Measurements from ENCODE around the gene HS3ST3B1.

Gene HS3ST3B1

GRCh38 chr17:14308965-14309879, 8.3 kb downstream of the HS3ST3B1 start (continued):
- TF ChIP-seq ZNF175 (tag by site-specific recombination; IDR thresholded peaks at IDR 0.05) (no peak), ZNF514 (tag by site-specific recombination; IDR thresholded peaks at IDR 0.05) (no peak), ZNF23 (tag by site-specific recombination; IDR thresholded peaks at IDR 0.05; ENCODE audit: borderline replicate concordance) (no peak), GLI2 (tag by site-specific recombination; IDR thresholded peaks at IDR 0.05; ENCODE audit: borderline replicate concordance, low read depth) (no peak), ZNF416 (tag by site-specific recombination; IDR thresholded peaks at IDR 0.05) (no peak), ZNF549 (tag by site-specific recombination; IDR thresholded peaks at IDR 0.05) (no peak), ZNF704 (tag by site-specific recombination; IDR thresholded peaks at IDR 0.05) (no peak), ZNF202 (tag by site-specific recombination; IDR thresholded peaks at IDR 0.05; ENCODE audit: borderline replicate concordance) (no peak; the same call in 1 of the 2 replicates), ZNF768 (tag by site-specific recombination; IDR thresholded peaks at IDR 0.05) (no peak), ZNF600 (tag by site-specific recombination; IDR thresholded peaks at IDR 0.05) (peak; percentile 75), ZNF362 (tag by site-specific recombination; IDR thresholded peaks at IDR 0.05) (no peak), ZNF777 (tag by site-specific recombination; IDR thresholded peaks at IDR 0.05; ENCODE audit: borderline replicate concordance) (no peak), ZNF555 (tag by site-specific recombination; conservative IDR thresholded peaks at IDR 0.05) (no peak), ELK4 (IDR thresholded peaks at IDR 0.05; ENCODE audit: borderline replicate concordance, low read depth, low read length) (no peak), ZNF266 (tag by site-specific recombination; IDR thresholded peaks at IDR 0.05; ENCODE audit: low read depth) (no peak), ZNF10 (tag by site-specific recombination; IDR thresholded peaks at IDR 0.05) (0 out of 2 replicates have a peak, but pooled peaks have one; percentile 11), ZBTB49 (tag by site-specific recombination; IDR thresholded peaks at IDR 0.05; ENCODE audit: low read depth) (no peak), ZNF404 (tag by site-specific recombination; IDR thresholded peaks at IDR 0.05) (no peak), ZNF138 (tag by site-specific recombination; IDR thresholded peaks at IDR 0.05; ENCODE audit: borderline replicate concordance) (no peak), ZNF521 (tag by site-specific recombination; IDR thresholded peaks at IDR 0.05) (no peak), ZNF692 (tag by site-specific recombination; IDR thresholded peaks at IDR 0.05) (peak; percentile 66; the same call in 1 of the 2 replicates), ZNF776 (tag by site-specific recombination; IDR thresholded peaks at IDR 0.05; ENCODE audit: borderline replicate concordance) (no peak), ZNF624 (tag by site-specific recombination; IDR thresholded peaks at IDR 0.05) (no peak), ZIC2 (tag by site-specific recombination; IDR thresholded peaks at IDR 0.05) (peak; percentile 41), ZNF140 (tag by site-specific recombination; IDR thresholded peaks at IDR 0.05) (no peak), ZNF391 (tag by site-specific recombination; IDR thresholded peaks at IDR 0.05; ENCODE audit: borderline replicate concordance, low read depth) (no peak), ZNF174 (tag by site-specific recombination; IDR thresholded peaks at IDR 0.05) (no peak), ZNF629 (tag by site-specific recombination; IDR thresholded peaks at IDR 0.05) (peak; percentile 63; the same call in 1 of the 2 replicates), REPIN1 (tag by site-specific recombination; IDR thresholded peaks at IDR 0.05; ENCODE audit: low read depth) (peak; percentile 63; the same call in 1 of the 2 replicates), ZNF830 (tag by site-specific recombination; IDR thresholded peaks at IDR 0.05; ENCODE audit: low read depth) (no peak), ZNF558 (tag by site-specific recombination; IDR thresholded peaks at IDR 0.05) (no peak), SP3 (tag by site-specific recombination; IDR thresholded peaks at IDR 0.05) (peak; percentile 85)
